GM12864 (cell line): ENCODE measurements around the gene MYO9A.

Experiments used
- DNase-seq: peaks from one replicate; pipeline ENCODE4 v3.0.0-alpha.2; 2011; ENCODE audit warnings: low read depth
- H3K4me3 ChIP-seq: 2 replicates; pipeline ENCODE4 v1.5.1; 2011; ENCODE audit warnings: mild to moderate bottlenecking, low read depth, low read length, control low read depth
- CTCF ChIP-seq: IDR thresholded peaks from 2 replicates; pipeline ENCODE4 v1.5.1; 2011; ENCODE audit warnings: low read depth, mild to moderate bottlenecking, moderate library complexity, low read length, control low read depth, inconsistent platforms; ENCODE audit errors: missing control alignments

Gene MYO9A

GRCh38 chr15:71781965-71782265, 336.0 kb downstream of the MYO9A start:
- H3K4me3 ChIP-seq, result peak overlapping the region; percentile 34; the same call in 1 of the 2 replicates
- no peak for TF ChIP-seq CTCF
- DNase-seq, result no peak

GRCh38 chr15:71781179-71781964, 336.6 kb downstream of the MYO9A start:
- peak overlapping the region; percentile 34; the same call in 1 of the 2 replicates for H3K4me3 ChIP-seq
- TF ChIP-seq CTCF, result no peak
- peak; percentile 25 for DNase-seq

- peak; percentile 83 for TF ChIP-seq CTCF
- no peak overlapping the region; the same call in 1 of the 2 replicates for H3K4me3 ChIP-seq
- DNase-seq, result peak; percentile 42
Measured at GRCh38 chr15:71780115-71780976, 337.6 kb downstream of the MYO9A start.

GRCh38 chr15:71779073-71779797, 338.7 kb downstream of the MYO9A start:
- DNase-seq, result no peak
- TF ChIP-seq CTCF, result no peak
- H3K4me3 ChIP-seq, result no peak overlapping the region

GRCh38 chr15:71777216-71777943, 340.6 kb downstream of the MYO9A start:
- no peak overlapping the region for H3K4me3 ChIP-seq
- no peak for TF ChIP-seq CTCF
- no peak for DNase-seq

- no peak overlapping the region for H3K4me3 ChIP-seq
- no peak for DNase-seq
- TF ChIP-seq CTCF, result no peak
Measured at GRCh38 chr15:71776304-71776703, 341.6 kb downstream of the MYO9A start.
